ENCODE results near the gene ARMC2.
A peak's percentile ranks its signal among the peaks of the same experiment; 100 is the strongest.

- 0 out of 2 replicates have a peak, but pooled peaks have one; percentile 8 for TF ChIP-seq BHLHE40 (IDR thresholded peaks at IDR 0.05; ENCODE audit: low read depth, low read length)
- TF ChIP-seq CTCF (conservative IDR thresholded peaks at IDR 0.05; ENCODE audit: low read depth, low read length) = no peak
- TF ChIP-seq POLR2A (IDR thresholded peaks at IDR 0.05; ENCODE audit: low read depth, low read length) = no peak
- TF ChIP-seq MAFK (IDR thresholded peaks at IDR 0.05; ENCODE audit: low read depth, low read length) = no peak
- TF ChIP-seq MAZ (IDR thresholded peaks at IDR 0.05; ENCODE audit: borderline replicate concordance, low read depth, low read length) = no peak
- no peak for TF ChIP-seq MXI1 (IDR thresholded peaks at IDR 0.05; ENCODE audit: borderline replicate concordance, low read depth, low read length)
- no peak for TF ChIP-seq RAD21 (IDR thresholded peaks at IDR 0.05; ENCODE audit: low read length)
- no peak for TF ChIP-seq NFE2L2 (IDR thresholded peaks at IDR 0.05; ENCODE audit: low read depth, low read length)
- TF ChIP-seq RFX5 (IDR thresholded peaks at IDR 0.05; ENCODE audit: low read depth, low read length) = peak; percentile 63; the same call in 1 of the 2 replicates
- no peak for TF ChIP-seq RCOR1 (IDR thresholded peaks at IDR 0.05; ENCODE audit: insufficient replicate concordance, low read length)
Measured at GRCh38 chr6:108966855-108967755, 118.9 kb downstream of the ARMC2 start.
